ENCODE measurements around the gene HOXA7. TPM values are rescaled to one million over a fixed set of nuclear protein-coding genes. Genes with fewer than 3 reads are reported as not detected.

Gene HOXA7
- total RNA-seq, 2 donors from 2014 or later = 0.28 to 0.54 TPM

- Histone ChIP-seq H3K9me3 (no peaks in the 10 kb centered on the region), H3K4me1 (ENCODE audit: control insufficient read depth in 1 of 2, low read depth in 2 of 2) (peaks cover 18 to 45% of the 10 kb centered on the region in 2 donors), H3K4me3 (no peak overlapping the region), H3K27me3 (replicated peaks; ENCODE audit: insufficient read depth) (peaks cover 41% of the 10 kb centered on the region), H3K27ac (peak overlapping the region in 1 of 2 donors; percentile 25), H3K36me3 (no peaks in the 10 kb centered on the region)
- ATAC-seq (ENCODE audit: insufficient number of reproducible peaks, low FRiP score, low read depth) (no peak), DNase-seq (ENCODE audit: low spot score) (no peak)
- no peak for TF ChIP-seq CTCF (IDR thresholded peaks at IDR 0.05)
Measured at GRCh38 chr7:27182285-27182841, 25.9 kb upstream of the HOXA7 start.

GRCh38 chr7:27181795-27182275 is 25.4 kb upstream of the HOXA7 start:
- peaks cover 37% of the 10 kb centered on the region for H3K27me3 ChIP-seq (replicated peaks; ENCODE audit: insufficient read depth)
- no peak for ATAC-seq (ENCODE audit: insufficient number of reproducible peaks, low FRiP score, low read depth)
- H3K4me3 ChIP-seq = no peak overlapping the region

GRCh38 chr7:27180431-27181420 is 24.3 kb upstream of the HOXA7 start:
- no peak for TF ChIP-seq CTCF (IDR thresholded peaks at IDR 0.05)
- H3K4me1 ChIP-seq (ENCODE audit: control insufficient read depth in 1 of 2, low read depth in 2 of 2) = peaks cover 18 to 40% of the 10 kb centered on the region in 2 donors
- no peaks in the 10 kb centered on the region for H3K36me3 ChIP-seq
- no peak for DNase-seq (ENCODE audit: low spot score)
- peaks cover 37% of the 10 kb centered on the region for H3K27me3 ChIP-seq (replicated peaks; ENCODE audit: insufficient read depth)
- no peaks in the 10 kb centered on the region for H3K9me3 ChIP-seq
- H3K27ac ChIP-seq = no peak overlapping the region
- no peak for ATAC-seq (ENCODE audit: insufficient number of reproducible peaks, low FRiP score, low read depth)
- no peak overlapping the region for H3K4me3 ChIP-seq

More at GRCh38 chr7:27181795-27182275, 25.4 kb upstream of the HOXA7 start:
- H3K9me3 ChIP-seq = no peaks in the 10 kb centered on the region
- no peak for DNase-seq (ENCODE audit: low spot score)
- no peak for TF ChIP-seq CTCF (IDR thresholded peaks at IDR 0.05)
- no peak overlapping the region for H3K27ac ChIP-seq
- peaks cover 18 to 45% of the 10 kb centered on the region in 2 donors for H3K4me1 ChIP-seq (ENCODE audit: control insufficient read depth in 1 of 2, low read depth in 2 of 2)
- H3K36me3 ChIP-seq = no peaks in the 10 kb centered on the region

GRCh38 chr7:27179503-27180430 is 23.3 kb upstream of the HOXA7 start:
- Histone ChIP-seq H3K4me3 (peak overlapping the region; percentile 42), H3K36me3 (no peaks in the 10 kb centered on the region), H3K27ac (peak overlapping the region in 1 of 2 donors; percentile 7), H3K4me1 (ENCODE audit: control insufficient read depth in 1 of 2, low read depth in 2 of 2) (peaks cover 10 to 30% of the 10 kb centered on the region in 2 donors), H3K27me3 (replicated peaks; ENCODE audit: insufficient read depth) (peaks cover 40% of the 10 kb centered on the region), H3K9me3 (no peaks in the 10 kb centered on the region)
- DNase-seq (ENCODE audit: low spot score) (no peak), ATAC-seq (ENCODE audit: insufficient number of reproducible peaks, low FRiP score, low read depth) (no peak)
- peak; percentile 67 for TF ChIP-seq CTCF (IDR thresholded peaks at IDR 0.05)
